ENCODE measurements around the gene KIRREL3. TPM values are rescaled to one million over a fixed set of nuclear protein-coding genes. Genes with fewer than 3 reads are reported as not detected.

Gene KIRREL3
- total and polyA plus RNA-seq, 10 donors = 0.50 to 5.4 (median 2.0) TPM

GRCh38 chr11:126868741-126869140 lies 131.8 kb downstream of the KIRREL3 start:
- H3K27me3 ChIP-seq (replicated peaks in 1 of 7) = peaks cover 0 to 18% (median 0%) of the 10 kb centered on the region in 7 donors
- H3K27ac ChIP-seq = no peak overlapping the region
- H3K4me3 ChIP-seq = no peak overlapping the region
- DNase-seq = no peak
- TF ChIP-seq CTCF (IDR thresholded peaks at IDR 0.05 in 8 of 11, conservative IDR thresholded peaks at IDR 0.05 in 3 of 11) (no peak), POLR2A (IDR thresholded peaks at IDR 0.05) (no peak), POLR2AphosphoS5 (IDR thresholded peaks at IDR 0.05) (no peak)
- H3K36me3 ChIP-seq = no peaks in the 10 kb centered on the region
- WGBS, 5 donors = 63 to 75% (median 72%) methylated on average over 1 of the region's 1 CpG
- no peaks in the 10 kb centered on the region for H3K4me1 ChIP-seq
- no peaks in the 10 kb centered on the region for H3K9me3 ChIP-seq
- intact Hi-C loops (cut with DNase I; ENCODE audit: low total_unique reads) = no loop called here

- Histone ChIP-seq H3K4me3 (no peak overlapping the region), H3K27me3 (replicated peaks in 1 of 7) (peaks cover 0 to 16% (median 0%) of the 10 kb centered on the region in 7 donors), H3K36me3 (no peaks in the 10 kb centered on the region), H3K9me3 (no peaks in the 10 kb centered on the region), H3K27ac (no peak overlapping the region), H3K4me1 (no peaks in the 10 kb centered on the region)
- WGBS, 5 donors = 78 to 91% (median 84%) methylated on average over 4 of the region's 4 CpGs
- no peak for DNase-seq
- intact Hi-C loops (cut with DNase I; ENCODE audit: low total_unique reads) = no loop called here
- TF ChIP-seq POLR2AphosphoS5 (IDR thresholded peaks at IDR 0.05) (no peak), POLR2A (IDR thresholded peaks at IDR 0.05) (no peak), CTCF (IDR thresholded peaks at IDR 0.05 in 8 of 11, conservative IDR thresholded peaks at IDR 0.05 in 3 of 11) (no peak)
These were observed 135.6 kb downstream of the KIRREL3 start for GRCh38 chr11:126864934-126865333.

GRCh38 chr11:126863294-126863997 lies 137.1 kb downstream of the KIRREL3 start:
- no peaks in the 10 kb centered on the region for H3K9me3 ChIP-seq
- 66 to 88% (median 71%) methylated on average over 21 of the region's 21 CpGs for WGBS, 5 donors
- TF ChIP-seq CTCF (IDR thresholded peaks at IDR 0.05 in 8 of 11, conservative IDR thresholded peaks at IDR 0.05 in 3 of 11) (no peak), POLR2A (IDR thresholded peaks at IDR 0.05) (no peak), POLR2AphosphoS5 (IDR thresholded peaks at IDR 0.05) (no peak)
- intact Hi-C loops (cut with DNase I; ENCODE audit: low total_unique reads) = no loop called here
- H3K4me3 ChIP-seq = no peak overlapping the region
- no peak for DNase-seq
- no peaks in the 10 kb centered on the region for H3K36me3 ChIP-seq
- peaks cover 0 to 16% (median 0%) of the 10 kb centered on the region in 7 donors for H3K27me3 ChIP-seq (replicated peaks in 1 of 7)
- H3K4me1 ChIP-seq = no peaks in the 10 kb centered on the region
- H3K27ac ChIP-seq = no peak overlapping the region

GRCh38 chr11:126862664-126863243 lies 137.8 kb downstream of the KIRREL3 start:
- no peak for TF ChIP-seq POLR2AphosphoS5 (IDR thresholded peaks at IDR 0.05)
- no peak for TF ChIP-seq CTCF (IDR thresholded peaks at IDR 0.05 in 8 of 11, conservative IDR thresholded peaks at IDR 0.05 in 3 of 11)
- no peak for TF ChIP-seq POLR2A (IDR thresholded peaks at IDR 0.05)
- no peaks in the 10 kb centered on the region for H3K9me3 ChIP-seq
- no peak overlapping the region for H3K27ac ChIP-seq
- no peak overlapping the region for H3K4me3 ChIP-seq
- no peak for DNase-seq
- intact Hi-C loops (cut with DNase I; ENCODE audit: low total_unique reads) = no loop called here
- no peaks in the 10 kb centered on the region for H3K36me3 ChIP-seq
- no peaks in the 10 kb centered on the region for H3K4me1 ChIP-seq
- peaks cover 0 to 16% (median 0%) of the 10 kb centered on the region in 7 donors for H3K27me3 ChIP-seq (replicated peaks in 1 of 7)
- 61 to 69% (median 64%) methylated on average over 6 to 7 of the region's 7 CpGs for WGBS, 5 donors
